Kidney epithelial cell (primary cell): ENCODE data around the gene RNU6-1. TPM values are rescaled to one million over a fixed set of nuclear protein-coding genes. Genes with fewer than 3 reads are reported as not detected.

ENCODE experiments used
- DNase-seq: peaks from one replicate; pipeline ENCODE4 v3.0.0-alpha.2; 2010; ENCODE audit warnings: low read depth
- H3K27me3 ChIP-seq: 2 replicates; pipeline ENCODE4 v1.6.0; 2011; ENCODE audit warnings: low read length; ENCODE audit not compliant: control insufficient read depth, insufficient read depth
- H3K36me3 ChIP-seq: 2 replicates; pipeline ENCODE4 v1.5.1; 2011; ENCODE audit warnings: low read length; ENCODE audit not compliant: control insufficient read depth, insufficient read depth
- H3K4me3 ChIP-seq: 2 replicates; pipeline ENCODE4 v1.5.1; 2011; ENCODE audit warnings: low read depth, mild to moderate bottlenecking, control low read depth, low read length
- total RNA-seq: library from RNA; depleted of rRNA; stranded (reverse); fragments of >200 nt; gene quantifications from 2 replicates; pipeline ENCODE4 v1.2.3, GENCODE V29; 2015
- TF ChIP-seq, protein P1 (sequence below): IDR thresholded peaks from 2 replicates; pipeline ENCODE4 v1.5.1; 2011; ENCODE audit warnings: mild to moderate bottlenecking, moderate library complexity, low read length, control low read depth, inconsistent platforms; ENCODE audit not compliant: insufficient read depth, poor library complexity, severe bottlenecking

The RNU6-1 gene
- total RNA-seq, 1 donor from 2014 or later = not detected

DNA sequence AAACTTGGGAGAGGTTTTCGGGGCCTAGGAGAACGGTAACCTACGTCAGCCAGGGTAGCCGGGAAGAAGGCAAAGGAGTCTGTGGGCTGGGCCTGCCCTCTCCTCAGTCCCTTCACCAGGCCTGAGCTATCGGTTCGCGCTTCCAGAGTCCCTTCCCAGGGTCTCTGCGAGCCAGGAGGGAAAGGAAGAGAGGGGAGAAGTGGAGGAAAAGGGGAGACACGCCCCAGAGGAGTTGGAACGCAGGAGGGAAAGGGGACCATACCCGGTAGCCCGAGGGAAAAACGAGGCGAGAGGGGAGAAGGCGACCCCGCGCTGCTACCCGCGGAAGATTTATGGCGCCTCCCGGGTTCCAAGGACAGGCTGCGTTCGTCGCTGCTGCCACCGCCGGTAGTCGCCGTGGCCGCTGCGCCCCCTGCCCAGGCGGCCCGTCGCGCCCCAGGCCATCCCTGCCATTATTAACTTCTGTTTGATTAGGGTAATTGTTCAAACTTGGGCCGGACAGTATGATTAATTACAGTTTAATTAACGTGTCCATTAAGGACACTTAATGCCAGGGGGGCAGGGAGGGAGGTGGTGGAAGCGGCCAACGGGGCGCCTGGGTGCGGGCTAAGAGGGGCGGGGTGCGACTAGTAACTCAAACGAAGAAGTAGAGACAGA, 17.9 kb downstream of the RNU6-1 start:
- Histone ChIP-seq H3K27me3 (peaks cover 94% of the 10 kb centered on the region), H3K4me3 (no peak overlapping the region), H3K36me3 (no peaks in the 10 kb centered on the region)
- TF ChIP-seq, protein P1, sequence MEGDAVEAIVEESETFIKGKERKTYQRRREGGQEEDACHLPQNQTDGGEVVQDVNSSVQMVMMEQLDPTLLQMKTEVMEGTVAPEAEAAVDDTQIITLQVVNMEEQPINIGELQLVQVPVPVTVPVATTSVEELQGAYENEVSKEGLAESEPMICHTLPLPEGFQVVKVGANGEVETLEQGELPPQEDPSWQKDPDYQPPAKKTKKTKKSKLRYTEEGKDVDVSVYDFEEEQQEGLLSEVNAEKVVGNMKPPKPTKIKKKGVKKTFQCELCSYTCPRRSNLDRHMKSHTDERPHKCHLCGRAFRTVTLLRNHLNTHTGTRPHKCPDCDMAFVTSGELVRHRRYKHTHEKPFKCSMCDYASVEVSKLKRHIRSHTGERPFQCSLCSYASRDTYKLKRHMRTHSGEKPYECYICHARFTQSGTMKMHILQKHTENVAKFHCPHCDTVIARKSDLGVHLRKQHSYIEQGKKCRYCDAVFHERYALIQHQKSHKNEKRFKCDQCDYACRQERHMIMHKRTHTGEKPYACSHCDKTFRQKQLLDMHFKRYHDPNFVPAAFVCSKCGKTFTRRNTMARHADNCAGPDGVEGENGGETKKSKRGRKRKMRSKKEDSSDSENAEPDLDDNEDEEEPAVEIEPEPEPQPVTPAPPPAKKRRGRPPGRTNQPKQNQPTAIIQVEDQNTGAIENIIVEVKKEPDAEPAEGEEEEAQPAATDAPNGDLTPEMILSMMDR = no peak
- no peak for DNase-seq

DNA sequence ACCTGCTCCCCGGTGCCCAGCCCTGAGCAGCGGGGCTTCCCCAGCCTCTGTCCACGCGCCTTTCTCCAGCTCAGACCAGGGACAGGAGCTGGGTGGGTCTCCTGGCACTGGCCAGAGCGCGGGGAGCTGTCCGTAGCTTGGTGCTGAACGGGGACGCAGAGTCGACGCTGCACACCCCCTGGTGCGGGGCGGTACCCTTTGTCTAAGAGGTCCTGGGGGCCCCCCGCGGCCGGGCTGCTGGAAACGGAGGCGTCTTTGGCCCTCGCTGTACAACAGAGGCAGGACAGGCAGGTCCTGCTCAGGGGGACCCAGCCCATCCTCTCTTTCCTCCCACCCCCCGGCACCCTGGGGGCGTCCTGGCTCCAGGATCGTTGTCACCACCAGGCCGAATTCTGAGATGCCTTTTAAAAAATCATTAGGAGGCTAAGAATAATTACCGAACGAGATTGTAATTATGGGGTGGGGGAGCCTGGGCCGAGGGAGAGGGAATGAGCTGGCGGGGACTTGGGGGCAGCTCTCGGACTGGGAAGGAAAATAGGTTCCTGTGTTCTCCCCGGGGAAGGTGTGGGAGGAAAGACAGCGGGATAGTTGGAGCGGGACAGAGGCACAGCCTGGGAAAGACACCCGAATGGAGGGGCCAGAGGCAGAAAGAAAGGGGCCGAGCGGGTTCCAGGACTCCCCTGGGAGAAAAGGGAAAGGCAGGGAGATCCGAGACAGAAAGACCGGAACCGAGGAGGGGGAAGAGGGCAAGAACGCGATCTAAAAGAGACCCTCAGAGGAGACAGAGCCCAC, 18.7 kb downstream of the RNU6-1 start:
- no peak overlapping the region for H3K4me3 ChIP-seq
- no peak for DNase-seq
- TF ChIP-seq, protein P1 = no peak
- no peaks in the 10 kb centered on the region for H3K36me3 ChIP-seq
- H3K27me3 ChIP-seq = peaks cover 86% of the 10 kb centered on the region

DNA sequence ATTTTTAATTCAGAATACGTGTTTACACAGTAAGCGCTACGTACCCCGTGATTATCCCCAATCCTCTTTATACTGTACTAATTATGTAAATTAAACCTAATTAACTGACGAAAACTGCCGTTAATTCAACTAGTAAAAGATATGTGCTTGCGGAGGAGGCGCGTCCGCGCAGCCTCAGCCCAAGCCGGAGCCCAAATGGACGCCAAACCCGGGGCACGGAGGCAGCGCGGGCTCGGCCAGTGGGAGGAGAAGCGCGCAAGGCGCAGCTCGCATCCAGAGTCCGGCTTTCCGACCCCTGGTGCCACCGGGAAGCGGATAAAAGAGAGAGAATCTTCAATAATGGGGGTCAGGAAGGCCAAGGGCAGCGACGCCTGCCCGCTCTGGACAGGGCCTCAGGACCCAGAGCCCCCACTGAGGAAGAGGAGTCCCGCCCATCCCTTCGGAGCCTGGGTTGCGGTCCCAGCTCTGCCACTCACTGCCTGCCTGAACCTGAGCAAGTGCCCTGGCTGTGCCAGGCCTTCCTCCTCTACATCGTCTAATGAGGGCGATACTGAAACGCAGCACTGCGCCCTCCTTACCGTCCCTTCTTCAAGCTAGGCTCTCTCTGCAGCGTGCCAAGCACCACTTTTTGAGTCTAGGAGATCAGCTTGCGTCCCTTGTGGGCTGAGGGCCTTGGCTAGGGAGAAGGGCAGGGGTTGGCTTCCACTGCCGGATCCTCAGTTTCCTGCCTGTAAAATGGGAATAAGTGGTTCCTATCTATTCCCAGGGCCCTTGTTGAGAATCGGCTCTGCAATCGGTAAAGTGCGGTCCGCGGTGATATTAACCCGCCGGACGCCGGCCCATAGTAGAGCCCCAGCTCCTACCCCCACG, 19.5 kb downstream of the RNU6-1 start:
- Histone ChIP-seq H3K27me3 (peaks cover 80% of the 10 kb centered on the region), H3K36me3 (no peaks in the 10 kb centered on the region), H3K4me3 (no peak overlapping the region)
- no peak for DNase-seq
- TF ChIP-seq, protein P1 = no peak

DNA sequence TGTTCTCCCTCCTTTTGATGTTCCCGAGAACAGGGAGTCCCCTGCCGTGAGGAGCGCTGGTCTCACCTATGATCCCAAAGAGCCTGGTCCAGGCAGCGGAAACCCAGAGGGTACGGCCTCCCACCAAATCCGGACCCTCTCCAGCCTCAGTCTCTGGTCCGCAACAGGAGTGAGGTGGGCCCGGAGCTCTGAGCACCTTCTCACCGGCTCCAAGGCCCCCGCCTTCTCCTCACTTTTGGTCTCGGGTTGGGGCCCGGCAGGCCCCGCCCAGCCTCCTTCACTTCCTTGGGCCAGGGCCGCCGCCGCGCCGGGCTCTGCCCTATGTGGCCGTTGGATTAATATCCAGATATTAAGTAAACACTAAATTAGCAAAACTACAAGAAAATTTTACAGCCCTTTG, 20.2 kb downstream of the RNU6-1 start:
- Histone ChIP-seq H3K4me3 (no peak overlapping the region), H3K27me3 (peaks cover 74% of the 10 kb centered on the region), H3K36me3 (no peaks in the 10 kb centered on the region)
- TF ChIP-seq, protein P1 = no peak
- DNase-seq = no peak

DNA sequence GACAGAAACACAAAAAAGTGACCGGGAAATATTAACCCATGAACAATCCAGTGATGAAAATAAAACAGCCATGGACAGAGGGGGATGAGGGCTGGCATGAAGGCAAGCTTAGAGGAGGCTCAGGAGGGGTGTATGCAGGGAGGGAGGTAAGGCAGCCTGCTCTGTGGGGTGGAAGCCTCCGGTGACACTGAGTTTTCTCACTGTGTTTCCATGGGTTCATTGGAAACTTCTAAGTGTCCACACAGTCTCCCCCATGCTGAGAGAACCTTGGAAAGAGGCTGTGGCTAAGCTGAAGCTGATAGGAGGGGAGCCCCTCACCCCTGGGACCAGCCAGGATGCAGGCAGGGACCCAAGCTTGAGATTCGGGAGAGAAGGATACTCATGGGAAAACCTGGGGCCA, 21.4 kb downstream of the RNU6-1 start:
- Histone ChIP-seq H3K36me3 (no peaks in the 10 kb centered on the region), H3K27me3 (peaks cover 66% of the 10 kb centered on the region), H3K4me3 (no peak overlapping the region)
- DNase-seq = no peak
- TF ChIP-seq, protein P1 = no peak
